Thyroid gland (tissue), 4 donors: ENCODE results near the gene TMEM82.

ENCODE experiments used
- POLR2A ChIP-seq, 2 donors: fragments of 450-650 bp; IDR thresholded peaks; one replicate each; pipeline ENCODE4 v1.6.1; 2017; ENCODE audit warnings: antibody characterized with exemption in 2 of 2, mild to moderate bottlenecking in 2 of 2, moderate library complexity in 1 of 2
- TF ChIP-seq, protein P1 (sequence below), 6 experiments: fragments of 200-600 bp in 3 of 6; fragments of 450-650 bp in 3 of 6; sonication (generic) in 3 of 6; IDR thresholded peaks; one replicate each; pipeline ENCODE4 v1.5.1; 2016 to 2019; ENCODE audit warnings: antibody characterized with exemption in 6 of 6, mild to moderate bottlenecking in 2 of 6, inconsistent platforms in 1 of 6, moderate library complexity in 1 of 6

DNA sequence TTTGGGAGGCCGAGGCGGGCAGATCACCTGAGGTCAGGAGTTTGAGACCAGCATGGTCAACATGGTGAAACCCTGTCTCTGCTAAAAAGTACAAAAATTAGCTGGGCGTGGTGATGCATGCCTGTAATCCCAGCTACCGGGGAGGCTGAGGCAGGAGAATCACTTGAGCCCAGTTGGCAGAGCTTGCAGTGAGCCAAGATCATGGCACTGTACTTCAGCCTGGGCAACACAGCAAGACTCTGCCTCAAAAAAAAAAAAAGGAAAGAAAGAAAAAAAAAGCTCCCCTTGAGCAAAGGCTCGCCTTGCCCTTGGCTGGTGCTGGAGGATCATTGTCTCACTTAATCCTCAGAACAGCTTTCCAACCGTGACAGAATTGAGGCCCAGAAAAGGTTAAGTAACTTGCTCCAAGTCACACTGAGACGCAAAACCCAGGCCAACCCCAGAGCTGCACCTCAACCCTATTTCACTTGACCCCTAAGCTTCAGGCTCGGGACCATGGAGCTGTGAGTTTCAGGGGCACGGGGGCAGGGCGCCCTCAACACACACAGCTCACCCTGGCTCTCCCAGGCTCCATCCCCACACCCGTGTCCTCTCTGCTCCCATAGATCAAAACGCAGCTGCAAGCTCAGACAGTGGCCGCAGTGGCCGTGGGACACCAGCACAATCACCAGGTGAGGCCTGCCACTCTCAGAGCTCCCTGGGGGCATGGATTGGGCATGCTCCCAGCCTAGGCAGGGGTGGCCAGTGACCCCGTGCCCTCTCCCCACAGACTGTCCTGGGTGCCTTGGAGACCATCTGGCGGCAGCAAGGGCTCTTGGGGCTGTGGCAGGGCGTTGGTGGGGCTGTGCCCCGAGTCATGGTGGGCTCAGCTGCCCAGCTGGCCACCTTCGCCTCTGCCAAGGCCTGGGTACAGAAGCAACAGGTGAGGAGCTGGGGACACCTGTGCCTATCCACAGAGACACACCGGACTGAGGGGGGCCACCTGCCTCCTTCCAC, 4.7 kb upstream of the TMEM82 start:
- TF ChIP-seq, protein P1, sequence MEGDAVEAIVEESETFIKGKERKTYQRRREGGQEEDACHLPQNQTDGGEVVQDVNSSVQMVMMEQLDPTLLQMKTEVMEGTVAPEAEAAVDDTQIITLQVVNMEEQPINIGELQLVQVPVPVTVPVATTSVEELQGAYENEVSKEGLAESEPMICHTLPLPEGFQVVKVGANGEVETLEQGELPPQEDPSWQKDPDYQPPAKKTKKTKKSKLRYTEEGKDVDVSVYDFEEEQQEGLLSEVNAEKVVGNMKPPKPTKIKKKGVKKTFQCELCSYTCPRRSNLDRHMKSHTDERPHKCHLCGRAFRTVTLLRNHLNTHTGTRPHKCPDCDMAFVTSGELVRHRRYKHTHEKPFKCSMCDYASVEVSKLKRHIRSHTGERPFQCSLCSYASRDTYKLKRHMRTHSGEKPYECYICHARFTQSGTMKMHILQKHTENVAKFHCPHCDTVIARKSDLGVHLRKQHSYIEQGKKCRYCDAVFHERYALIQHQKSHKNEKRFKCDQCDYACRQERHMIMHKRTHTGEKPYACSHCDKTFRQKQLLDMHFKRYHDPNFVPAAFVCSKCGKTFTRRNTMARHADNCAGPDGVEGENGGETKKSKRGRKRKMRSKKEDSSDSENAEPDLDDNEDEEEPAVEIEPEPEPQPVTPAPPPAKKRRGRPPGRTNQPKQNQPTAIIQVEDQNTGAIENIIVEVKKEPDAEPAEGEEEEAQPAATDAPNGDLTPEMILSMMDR (IDR thresholded peaks at IDR 0.05) = no peak
- TF ChIP-seq POLR2A (IDR thresholded peaks at IDR 0.05) = no peak
